Mammary epithelial cell (primary cell): Measurements from ENCODE around the gene ABCC3.

Source experiments
- EZH2 ChIP-seq: IDR thresholded peaks from 2 replicates; pipeline ENCODE4 v1.6.1; 2012; ENCODE audit warnings: low read length, inconsistent platforms, borderline replicate concordance
- TF ChIP-seq, protein P1 (sequence below), 2 donors: IDR thresholded peaks in 1 of 2; conservative IDR thresholded peaks in 1 of 2; 2 replicates each; pipeline ENCODE4 v1.5.1; 2011 to 2012; ENCODE audit warnings: inconsistent platforms in 2 of 2, low read length in 2 of 2, mild to moderate bottlenecking in 2 of 2, control low read depth in 1 of 2, low read depth in 1 of 2; ENCODE audit not compliant: insufficient read depth in 1 of 2; ENCODE audit errors: extremely low read depth in 1 of 2

DNA sequence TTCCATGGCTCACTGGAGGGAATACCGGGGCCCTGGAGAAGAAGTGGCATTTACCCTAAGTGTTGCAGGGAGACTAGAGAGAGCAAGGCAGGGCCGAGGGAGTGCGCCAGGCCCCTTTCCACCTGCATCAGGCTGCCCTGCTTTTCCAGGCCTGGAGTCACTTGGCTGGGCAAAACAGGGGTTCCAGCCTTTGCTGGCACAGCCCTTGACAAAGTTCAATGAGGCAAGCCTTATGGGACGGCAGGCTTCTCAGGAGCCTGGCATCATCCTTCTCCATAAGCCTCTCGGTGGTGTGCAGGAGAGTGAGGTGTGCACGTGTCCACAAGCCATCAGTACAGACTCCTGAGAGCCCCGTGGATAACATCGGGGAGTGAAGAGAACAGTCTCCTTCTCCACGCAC lies 47.1 kb upstream of the ABCC3 start:
- TF ChIP-seq, protein P1, sequence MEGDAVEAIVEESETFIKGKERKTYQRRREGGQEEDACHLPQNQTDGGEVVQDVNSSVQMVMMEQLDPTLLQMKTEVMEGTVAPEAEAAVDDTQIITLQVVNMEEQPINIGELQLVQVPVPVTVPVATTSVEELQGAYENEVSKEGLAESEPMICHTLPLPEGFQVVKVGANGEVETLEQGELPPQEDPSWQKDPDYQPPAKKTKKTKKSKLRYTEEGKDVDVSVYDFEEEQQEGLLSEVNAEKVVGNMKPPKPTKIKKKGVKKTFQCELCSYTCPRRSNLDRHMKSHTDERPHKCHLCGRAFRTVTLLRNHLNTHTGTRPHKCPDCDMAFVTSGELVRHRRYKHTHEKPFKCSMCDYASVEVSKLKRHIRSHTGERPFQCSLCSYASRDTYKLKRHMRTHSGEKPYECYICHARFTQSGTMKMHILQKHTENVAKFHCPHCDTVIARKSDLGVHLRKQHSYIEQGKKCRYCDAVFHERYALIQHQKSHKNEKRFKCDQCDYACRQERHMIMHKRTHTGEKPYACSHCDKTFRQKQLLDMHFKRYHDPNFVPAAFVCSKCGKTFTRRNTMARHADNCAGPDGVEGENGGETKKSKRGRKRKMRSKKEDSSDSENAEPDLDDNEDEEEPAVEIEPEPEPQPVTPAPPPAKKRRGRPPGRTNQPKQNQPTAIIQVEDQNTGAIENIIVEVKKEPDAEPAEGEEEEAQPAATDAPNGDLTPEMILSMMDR (conservative IDR thresholded peaks at IDR 0.05 in 1 of 2, IDR thresholded peaks at IDR 0.05 in 1 of 2; ENCODE audit: extremely low read depth in 1 of 2, insufficient read depth in 1 of 2, low read depth in 1 of 2, low read length in 2 of 2) = no peak
- no peak for TF ChIP-seq EZH2
